Measurements from ENCODE around the gene NISCH. TPM values are rescaled to one million over a fixed set of nuclear protein-coding genes. Genes with fewer than 3 reads are reported as not detected.

The NISCH gene
- total and polyA plus RNA-seq, 2 of the 8 experiments (the other 6 are each of a cell fraction or from before 2014, with no cell fraction given) = 71.2 to 71.9 TPM

DNA sequence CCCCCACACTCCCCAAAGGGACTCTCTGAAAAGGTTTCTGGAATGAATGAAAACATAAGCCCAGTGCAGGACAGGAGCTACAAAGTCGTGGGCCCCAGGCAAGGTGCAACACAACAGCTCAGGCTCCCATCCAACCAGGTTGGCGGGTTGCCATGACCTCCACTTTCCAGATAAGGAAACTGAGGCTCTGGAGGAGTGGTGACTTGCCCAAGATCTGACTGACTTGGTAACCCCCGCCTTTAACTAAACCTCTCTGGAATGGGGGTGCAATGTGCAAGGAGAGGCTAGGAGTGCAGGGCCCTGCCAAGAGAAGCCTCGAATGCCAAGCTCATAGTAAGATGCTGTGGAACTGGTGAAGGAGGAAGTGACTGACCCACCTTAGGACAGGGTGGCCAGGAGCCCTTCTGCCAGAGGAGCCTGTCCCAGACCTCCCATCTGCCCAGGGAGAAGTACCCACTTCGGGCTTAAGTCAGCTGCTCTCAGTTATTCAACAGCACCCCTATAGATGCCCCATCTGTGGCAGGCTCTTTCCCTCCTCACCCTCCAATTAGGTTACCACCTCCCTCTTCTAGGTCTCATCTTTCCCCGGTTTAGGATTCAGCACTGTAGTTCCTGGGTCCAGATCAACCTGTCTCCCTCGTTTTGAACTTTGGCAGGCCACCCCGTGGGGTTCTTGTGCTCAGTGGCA, 1.0 kb upstream of the NISCH start:
- Histone ChIP-seq H3K18ac (ENCODE audit: extremely low read depth, low read length) (peak overlapping the region; percentile 42; the same call in 1 of the 2 replicates), H3K56ac (replicated peaks; ENCODE audit: insufficient read length, low read depth, low read length) (no peak overlapping the region), H3K79me2 (ENCODE audit: control insufficient read depth in 1 of 2, insufficient read depth in 2 of 2, low read length in 2 of 2) (peaks cover 0 to 22% of the 10 kb centered on the region in 2 experiments; a peak in 2 of 4 replicates), H2BK12ac (ENCODE audit: low read depth, low read length) (peak overlapping the region; percentile 40), H2AK5ac (ENCODE audit: low read depth, low read length) (peak overlapping the region; percentile 11; the same call in 1 of the 2 replicates), H4K5ac (ENCODE audit: insufficient read length, low read depth, low read length) (no peak overlapping the region), H2AFZ (ENCODE audit: low read length) (no peak overlapping the region), H3K9ac (replicated peaks in 1 of 4; ENCODE audit: extremely low read depth in 1 of 4, low read depth in 3 of 4, low read length in 3 of 4) (no peak overlapping the region), H3K23ac (ENCODE audit: insufficient read length) (no peak overlapping the region), H3K27me3 (replicated peaks in 1 of 4; ENCODE audit: control insufficient read depth in 3 of 4, extremely low read depth in 1 of 4, insufficient read depth in 3 of 4, low read length in 3 of 4) (no peaks in the 10 kb centered on the region), H3K23me2 (ENCODE audit: low read depth, low read length) (peaks cover 8% of the 10 kb centered on the region), H2BK5ac (ENCODE audit: low read depth, low read length) (peak overlapping the region; percentile 67; the same call in 1 of the 2 replicates), H3K4me2 (ENCODE audit: insufficient read depth in 1 of 2, low read depth in 2 of 2, low read length in 2 of 2) (peak overlapping the region in 1 of 2 experiments; percentile 95; a peak in 2 of 4 replicates), H3K79me1 (ENCODE audit: low read depth, low read length) (no peaks in the 10 kb centered on the region; the same call in 1 of the 2 replicates), H3K27ac (ENCODE audit: low read depth, low read length) (no peak overlapping the region), H3K4ac (replicated peaks; ENCODE audit: insufficient read length, low read depth, low read length) (peak overlapping the region; percentile 96), H4K8ac (ENCODE audit: extremely low read depth, insufficient read depth, low read length) (no peak overlapping the region), H4K20me1 (replicated peaks in 1 of 2; ENCODE audit: control insufficient read depth in 1 of 2, insufficient read depth in 2 of 2, low read length in 2 of 2) (no peaks in the 10 kb centered on the region), H2BK20ac (ENCODE audit: low read length) (0 out of 2 replicates have a peak overlapping the region, but pooled peaks have one; percentile 80), H2BK15ac (ENCODE audit: low read length) (peak overlapping the region; percentile 97), H3K4me1 (replicated peaks in 1 of 4; ENCODE audit: control insufficient read depth in 3 of 4, insufficient read depth in 4 of 4, low read length in 3 of 4) (peaks cover 0 to 32% (median 14%) of the 10 kb centered on the region in 4 experiments; a peak in 6 of 7 replicates), H3K14ac (ENCODE audit: insufficient read length) (no peak overlapping the region), H3K9me3 (ENCODE audit: insufficient read depth in 2 of 2, low read depth in 1 of 2, low read length in 1 of 2) (no peaks in the 10 kb centered on the region), H3K4me3 (ENCODE audit: extremely low read depth in 1 of 4, insufficient read depth in 2 of 4, low read depth in 3 of 4, low read length in 4 of 4) (no peak overlapping the region), H2BK120ac (replicated peaks; ENCODE audit: low read depth, low read length) (no peak overlapping the region), H4K91ac (replicated peaks; ENCODE audit: insufficient read length, low read length) (peak overlapping the region; percentile 15), H3K36me3 (ENCODE audit: control insufficient read depth in 2 of 4, insufficient read depth in 4 of 4, low read length in 3 of 4) (peaks cover 12 to 19% (median 13%) of the 10 kb centered on the region in 4 experiments)
- no peak for FAIRE-seq
- ChIA-PET CTCF (ENCODE audit: partially characterized antibody) (interaction anchor here (0.7 to 12.8 kb wide), 4 partner anchors 9 to 234 kb away, joined by 3 to 109 read pairs (median 8); partner anchors contain the start of gene SEMA3G), POLR2A (ENCODE audit: partially characterized antibody) (interaction anchor here (0.6 to 2.7 kb wide), 4 partner anchors 9 to 156 kb away, joined by 3 to 8 read pairs (median 3); partner anchors contain the start of gene UQCC5)
- no peak for DNase-seq (ENCODE audit: low read depth in 1 of 2, low spot score in 2 of 2)
- WGBS, 2 experiments (ENCODE audit: extremely low coverage in 1 of 2, insufficient coverage in 1 of 2, insufficient read length in 1 of 2, insufficient replicate concordance in 2 of 2, low coverage in 1 of 2, low lambda C conversion rate in 2 of 2, missing lambda C conversion rate in 1 of 2) = 88% methylated on average over 8 of the region's 8 CpGs; no CpG with 5 or more reads in 1 of the 2 experiments
- TF ChIP-seq KDM5A (IDR thresholded peaks at IDR 0.05; ENCODE audit: low read length) = no peak
- TF ChIP-seq CHD1 (IDR thresholded peaks at IDR 0.05; ENCODE audit: low read depth, low read length) = no peak
- no peak for TF ChIP-seq TCF12 (IDR thresholded peaks at IDR 0.05; ENCODE audit: low read depth, low read length)
- no peak for TF ChIP-seq GABPA (IDR thresholded peaks at IDR 0.05; ENCODE audit: borderline replicate concordance, insufficient read depth, low read length)
- no peak for TF ChIP-seq HDAC2 (IDR thresholded peaks at IDR 0.05; ENCODE audit: borderline replicate concordance in 1 of 2, low read depth in 2 of 2, low read length in 2 of 2)
- no peak for TF ChIP-seq E2F6 (IDR thresholded peaks at IDR 0.05)
- TF ChIP-seq ASH2L (IDR thresholded peaks at IDR 0.05; ENCODE audit: low read length) = no peak
- TF ChIP-seq SIX5 (IDR thresholded peaks at IDR 0.05; ENCODE audit: low read depth, low read length) = no peak
- no peak for TF ChIP-seq CTBP2 (IDR thresholded peaks at IDR 0.05; ENCODE audit: borderline replicate concordance, insufficient read depth, insufficient read length, low read length)
- no peak for TF ChIP-seq SP2 (IDR thresholded peaks at IDR 0.05; ENCODE audit: low read length)
- no peak for TF ChIP-seq SIN3A (conservative IDR thresholded peaks at IDR 0.05 in 1 of 2, IDR thresholded peaks at IDR 0.05 in 1 of 2; ENCODE audit: low read depth in 1 of 2, low read length in 2 of 2)

Measured in H1 (cell line).